ENCODE data around the gene GMDS. TPM values are rescaled to one million over a fixed set of nuclear protein-coding genes. Genes with fewer than 3 reads are reported as not detected.

GMDS gene
- total RNA-seq, 1 experiment from 2014 or later: 5.4 TPM

- no peak for DNase-seq (ENCODE audit: low spot score)
These were observed 4.4 kb downstream of the GMDS start for GRCh38 chr6:2240961-2241360.

GRCh38 chr6:2237001-2237400 is 8.4 kb downstream of the GMDS start:
- peak; percentile 77 for DNase-seq (ENCODE audit: low spot score)

- no peak for DNase-seq (ENCODE audit: low spot score)
These were observed 9.5 kb downstream of the GMDS start for GRCh38 chr6:2235777-2236495.

GRCh38 chr6:2232445-2232844 is 13.0 kb downstream of the GMDS start:
- no peak for DNase-seq (ENCODE audit: low spot score)

- DNase-seq (ENCODE audit: low spot score): peak; percentile 32
These were observed 14.0 kb downstream of the GMDS start for GRCh38 chr6:2231438-2231837.

- DNase-seq (ENCODE audit: low spot score): no peak
These were observed 14.6 kb downstream of the GMDS start for GRCh38 chr6:2230659-2231277.

GRCh38 chr6:2229742-2230141 is 15.7 kb downstream of the GMDS start:
- DNase-seq (ENCODE audit: low spot score): no peak

GRCh38 chr6:2229039-2229438 is 16.4 kb downstream of the GMDS start:
- DNase-seq (ENCODE audit: low spot score): no peak

- no peak for DNase-seq (ENCODE audit: low spot score)
These were observed 17.0 kb downstream of the GMDS start for GRCh38 chr6:2228392-2228791.

- DNase-seq (ENCODE audit: low spot score): no peak
These were observed 18.6 kb downstream of the GMDS start for GRCh38 chr6:2226775-2227174.

GRCh38 chr6:2225422-2226392 is 19.7 kb downstream of the GMDS start:
- no peak for DNase-seq (ENCODE audit: low spot score)

GRCh38 chr6:2224847-2225382 is 20.5 kb downstream of the GMDS start:
- DNase-seq (ENCODE audit: low spot score): no peak

GRCh38 chr6:2222275-2222842 is 23.0 kb downstream of the GMDS start:
- DNase-seq (ENCODE audit: low spot score): no peak

GRCh38 chr6:2221726-2222274 is 23.6 kb downstream of the GMDS start:
- no peak for DNase-seq (ENCODE audit: low spot score)

- no peak for DNase-seq (ENCODE audit: low spot score)
These were observed 25.3 kb downstream of the GMDS start for GRCh38 chr6:2220154-2220553.

- DNase-seq (ENCODE audit: low spot score): no peak
These were observed 26.5 kb downstream of the GMDS start for GRCh38 chr6:2218866-2219265.

- no peak for DNase-seq (ENCODE audit: low spot score)
These were observed 28.5 kb downstream of the GMDS start for GRCh38 chr6:2216794-2217383.

GRCh38 chr6:2215342-2215741 is 30.1 kb downstream of the GMDS start:
- peak; percentile 30 for DNase-seq (ENCODE audit: low spot score)

- DNase-seq (ENCODE audit: low spot score): no peak
These were observed 32.3 kb downstream of the GMDS start for GRCh38 chr6:2213086-2213485.

- peak; percentile 48 for DNase-seq (ENCODE audit: low spot score)
These were observed 36.1 kb downstream of the GMDS start for GRCh38 chr6:2209226-2209809.

GRCh38 chr6:2208468-2208867 is 36.9 kb downstream of the GMDS start:
- no peak for DNase-seq (ENCODE audit: low spot score)
